ENCODE results near the gene DOCK4. TPM values are rescaled to one million over a fixed set of nuclear protein-coding genes. Genes with fewer than 3 reads are reported as not detected.

The DOCK4 gene
- total and polyA plus RNA-seq, 10 of the 15 experiments (the other 5 are each of a cell fraction or from before 2014, with no cell fraction given), result 0.03 to 0.73 (median 0.38) TPM

DNA sequence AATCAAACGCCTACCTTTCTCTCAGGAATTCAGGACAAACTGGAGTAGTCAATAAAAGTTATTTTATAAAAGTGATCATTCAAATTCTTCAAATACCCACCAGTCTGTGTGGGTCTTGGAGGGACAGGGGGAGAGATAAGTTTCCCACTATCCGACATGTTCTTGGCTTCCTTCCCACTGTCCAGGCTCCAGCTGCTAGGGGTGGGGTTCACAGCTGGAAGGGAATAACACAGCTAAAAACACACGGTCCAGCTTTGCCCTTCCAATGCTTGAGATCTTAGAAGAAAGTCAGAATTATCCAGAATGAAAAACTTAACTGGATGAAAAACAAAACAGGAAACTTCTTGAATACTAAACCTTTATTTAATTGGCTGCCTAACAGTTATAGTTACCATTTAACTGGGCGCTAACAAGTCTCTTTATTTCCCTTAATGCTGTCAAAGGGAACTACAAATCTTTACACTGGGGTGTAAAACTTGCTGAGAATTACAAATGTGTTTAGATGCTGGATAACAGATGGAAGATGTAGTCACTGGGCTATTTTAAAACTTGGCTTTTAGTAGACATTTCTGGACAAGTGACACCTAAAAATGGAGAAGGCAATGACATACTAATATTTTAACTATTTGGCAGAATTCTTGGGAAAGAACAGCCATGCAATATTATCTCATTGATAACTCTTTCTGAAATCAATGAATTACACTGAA lies 471.1 kb downstream of the DOCK4 start:
- Histone ChIP-seq H4K20me1 (ENCODE audit: control insufficient read depth, insufficient read depth) (no peaks in the 10 kb centered on the region), H3K4me1 (ENCODE audit: control insufficient read depth, insufficient read depth, low read length) (no peaks in the 10 kb centered on the region), H3K9ac (ENCODE audit: control insufficient read depth, insufficient read depth, low read length) (no peak overlapping the region), H3K4me2 (ENCODE audit: control insufficient read depth, insufficient read depth) (no peak overlapping the region), H3K9me3 (replicated peaks; ENCODE audit: control insufficient read depth, insufficient read depth, low read length) (no peaks in the 10 kb centered on the region), H3K4me3 (no peak overlapping the region), H2AFZ (ENCODE audit: control insufficient read depth, low read depth, low read length) (no peak overlapping the region), H3K36me3 (ENCODE audit: control insufficient read depth in 2 of 2, insufficient read depth in 2 of 2, low read length in 1 of 2) (no peaks in the 10 kb centered on the region), H3K27me3 (replicated peaks in 1 of 2; ENCODE audit: control insufficient read depth in 2 of 2, insufficient read depth in 2 of 2, low read length in 1 of 2) (no peaks in the 10 kb centered on the region), H3K79me2 (ENCODE audit: control insufficient read depth, insufficient read depth, low read length) (no peaks in the 10 kb centered on the region), H3K27ac (ENCODE audit: control insufficient read depth, insufficient read depth) (no peak overlapping the region)
- 9% methylated on average over 4 of the region's 4 CpGs for WGBS (ENCODE audit: insufficient coverage, insufficient replicate concordance, low lambda C conversion rate, missing lambda C conversion rate)
- ATAC-seq, result no peak
- CTCF ChIA-PET, result interaction anchor here (0.7 to 1.7 kb wide), 12 partner anchors 9 to 1639 kb away, joined by 3 to 8 read pairs (median 3); no protein-coding TSS in a partner anchor
- SMC1A ChIA-PET (ENCODE audit: uncharacterized antibody, unreplicated experiment), result interaction anchor here (0.9 to 1.7 kb wide), 4 partner anchors 8 to 640 kb away, joined by 3 to 8 read pairs (median 4); no protein-coding TSS in a partner anchor
- intact Hi-C loops (cut with micrococcal nuclease; ENCODE audit: unreplicated experiment), result loop anchor here (1.0 to 10.0 kb wide), 7 partner anchors 248 to 1891 kb away; no protein-coding TSS in a partner anchor
- no TSS peak for BruUV-seq (replicated peaks)
- POLR2A ChIA-PET, result no interaction called here
- no peak for TF ChIP-seq IRF4 (IDR thresholded peaks at IDR 0.05; ENCODE audit: low read depth, low read length)
- no peak for TF ChIP-seq NBN (IDR thresholded peaks at IDR 0.05)
- no peak for TF ChIP-seq SREBF1 (IDR thresholded peaks at IDR 0.05; ENCODE audit: low read length)
- TF ChIP-seq, protein P1, sequence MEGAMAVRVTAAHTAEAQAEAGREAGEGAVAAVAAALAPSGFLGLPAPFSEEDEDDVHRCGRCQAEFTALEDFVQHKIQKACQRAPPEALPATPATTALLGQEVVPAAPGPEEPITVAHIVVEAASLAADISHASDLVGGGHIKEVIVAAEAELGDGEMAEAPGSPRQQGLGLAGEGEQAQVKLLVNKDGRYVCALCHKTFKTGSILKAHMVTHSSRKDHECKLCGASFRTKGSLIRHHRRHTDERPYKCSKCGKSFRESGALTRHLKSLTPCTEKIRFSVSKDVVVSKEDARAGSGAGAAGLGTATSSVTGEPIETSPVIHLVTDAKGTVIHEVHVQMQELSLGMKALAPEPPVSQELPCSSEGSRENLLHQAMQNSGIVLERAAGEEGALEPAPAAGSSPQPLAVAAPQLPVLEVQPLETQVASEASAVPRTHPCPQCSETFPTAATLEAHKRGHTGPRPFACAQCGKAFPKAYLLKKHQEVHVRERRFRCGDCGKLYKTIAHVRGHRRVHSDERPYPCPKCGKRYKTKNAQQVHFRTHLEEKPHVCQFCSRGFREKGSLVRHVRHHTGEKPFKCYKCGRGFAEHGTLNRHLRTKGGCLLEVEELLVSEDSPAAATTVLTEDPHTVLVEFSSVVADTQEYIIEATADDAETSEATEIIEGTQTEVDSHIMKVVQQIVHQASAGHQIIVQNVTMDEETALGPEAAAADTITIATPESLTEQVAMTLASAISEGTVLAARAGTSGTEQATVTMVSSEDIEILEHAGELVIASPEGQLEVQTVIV (IDR thresholded peaks at IDR 0.05; ENCODE audit: borderline replicate concordance, partially characterized antibody), result no peak
- TF ChIP-seq FOXK2 (IDR thresholded peaks at IDR 0.05), result no peak
- TF ChIP-seq ATF3 (IDR thresholded peaks at IDR 0.05; ENCODE audit: borderline replicate concordance, extremely low read depth, low read depth, low read length), result no peak
- TF ChIP-seq POLR2AphosphoS5 (IDR thresholded peaks at IDR 0.05; ENCODE audit: low read length), result no peak
- TF ChIP-seq SIX5 (IDR thresholded peaks at IDR 0.05; ENCODE audit: low read depth, low read length, severe bottlenecking), result no peak
- TF ChIP-seq RUNX3 (IDR thresholded peaks at IDR 0.05; ENCODE audit: low read length), result no peak
- no peak for TF ChIP-seq SUZ12 (IDR thresholded peaks at IDR 0.05; ENCODE audit: unreplicated experiment)
- TF ChIP-seq, protein P2, sequence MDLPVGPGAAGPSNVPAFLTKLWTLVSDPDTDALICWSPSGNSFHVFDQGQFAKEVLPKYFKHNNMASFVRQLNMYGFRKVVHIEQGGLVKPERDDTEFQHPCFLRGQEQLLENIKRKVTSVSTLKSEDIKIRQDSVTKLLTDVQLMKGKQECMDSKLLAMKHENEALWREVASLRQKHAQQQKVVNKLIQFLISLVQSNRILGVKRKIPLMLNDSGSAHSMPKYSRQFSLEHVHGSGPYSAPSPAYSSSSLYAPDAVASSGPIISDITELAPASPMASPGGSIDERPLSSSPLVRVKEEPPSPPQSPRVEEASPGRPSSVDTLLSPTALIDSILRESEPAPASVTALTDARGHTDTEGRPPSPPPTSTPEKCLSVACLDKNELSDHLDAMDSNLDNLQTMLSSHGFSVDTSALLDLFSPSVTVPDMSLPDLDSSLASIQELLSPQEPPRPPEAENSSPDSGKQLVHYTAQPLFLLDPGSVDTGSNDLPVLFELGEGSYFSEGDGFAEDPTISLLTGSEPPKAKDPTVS (IDR thresholded peaks at IDR 0.05; ENCODE audit: low read depth, low read length), result no peak
- TF ChIP-seq SREBF2 (IDR thresholded peaks at IDR 0.05; ENCODE audit: low read length), result no peak
- no peak for TF ChIP-seq NR2C2 (IDR thresholded peaks at IDR 0.05; ENCODE audit: borderline replicate concordance, control insufficient read depth, insufficient read length, low read depth)
- no peak for TF ChIP-seq CREB1 (IDR thresholded peaks at IDR 0.05; ENCODE audit: low read depth)
- TF ChIP-seq CREM (IDR thresholded peaks at IDR 0.05; ENCODE audit: low read depth), result no peak
- FAIRE-seq, result no peak
- RAD21 ChIA-PET (ENCODE audit: unreplicated experiment), result interaction anchor here (0.8 kb wide), 1 partner anchor 643 kb away, joined by 3 read pairs; no protein-coding TSS in a partner anchor
- in situ Hi-C loops (cut with MboI), result loop anchor here (5.0 to 10.0 kb wide), 3 partner anchors 240 to 643 kb away; partner anchors contain the start of gene LRRN3
- no peak for DNase-seq (ENCODE audit: low read depth, low spot score)
